Endometrial microvascular endothelial cells (primary cell): ENCODE results near the gene LITAFD. TPM values are rescaled to one million over a fixed set of nuclear protein-coding genes. Genes with fewer than 3 reads are reported as not detected.
"Not testable (repeated sequence)": the region's sequence is repeated elsewhere in the genome, so short reads cannot be mapped to it uniquely, and the experiment has no call there.

ENCODE experiments used
- in situ Hi-C: cut with HindIII; loops from 2 replicates; pipeline ENCODE4 v1.10.0; 2017; ENCODE audit warnings: low sequenced_read_pairs, low pct_unique_long_range_greater_than_20kb; ENCODE audit errors: inconsistent ontology term
- total RNA-seq: library from RNA; depleted of rRNA; stranded (reverse); fragments of >200 nt; gene quantifications from one replicate; pipeline ENCODE4 v1.2.3, GENCODE V29; 2015; ENCODE audit errors: inconsistent ontology term

Gene LITAFD
- total RNA-seq, 1 donor from 2014 or later = not detected

DNA sequence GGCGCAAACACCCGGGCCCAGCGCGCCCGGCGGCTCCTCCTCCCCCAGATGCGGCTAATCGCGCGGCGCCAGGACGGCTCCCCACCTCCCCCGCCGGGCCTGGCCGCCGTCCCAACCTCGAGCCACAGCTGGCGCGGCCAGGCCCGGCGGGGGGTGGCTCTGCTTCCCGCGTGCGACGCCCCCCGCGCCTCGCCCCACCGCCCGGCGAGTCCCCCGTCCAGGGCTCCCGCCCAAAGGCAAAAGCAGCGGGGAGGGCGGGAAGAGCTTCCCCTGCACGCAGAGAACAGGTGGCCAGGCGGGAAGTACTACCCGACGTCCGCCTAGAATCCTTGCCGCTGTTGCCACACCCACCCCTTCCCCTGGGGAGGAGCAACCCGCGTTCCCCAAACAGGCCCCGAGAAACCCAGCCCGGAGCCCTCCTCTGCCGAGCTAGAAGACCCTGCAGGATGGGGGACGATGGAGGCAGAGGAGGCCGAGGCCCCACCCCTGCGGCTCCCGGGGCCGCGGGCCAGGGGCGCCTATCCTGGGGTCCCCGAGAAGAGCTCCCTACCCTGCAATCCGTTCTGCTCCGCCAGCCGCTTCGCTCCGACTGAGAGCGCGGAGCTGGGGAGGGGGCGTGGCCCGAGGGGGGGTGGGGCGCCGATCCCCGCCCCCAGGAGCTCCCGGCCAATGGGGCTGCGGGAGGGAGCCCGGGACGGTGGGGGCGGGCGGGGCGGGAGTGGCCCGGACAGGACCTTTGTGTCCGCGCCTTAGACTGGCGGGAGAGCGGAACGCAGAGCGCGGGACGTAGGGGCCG is 13.5 kb upstream of the LITAFD start, which contains the start of gene CARHSP1:
Gene CARHSP1, minus strand, starts transcription at position 591 of the 796 bp plus-strand sequence. CDS start 9,678 bp downstream, outside the sequence.
- in situ Hi-C loops = no loop called here

DNA sequence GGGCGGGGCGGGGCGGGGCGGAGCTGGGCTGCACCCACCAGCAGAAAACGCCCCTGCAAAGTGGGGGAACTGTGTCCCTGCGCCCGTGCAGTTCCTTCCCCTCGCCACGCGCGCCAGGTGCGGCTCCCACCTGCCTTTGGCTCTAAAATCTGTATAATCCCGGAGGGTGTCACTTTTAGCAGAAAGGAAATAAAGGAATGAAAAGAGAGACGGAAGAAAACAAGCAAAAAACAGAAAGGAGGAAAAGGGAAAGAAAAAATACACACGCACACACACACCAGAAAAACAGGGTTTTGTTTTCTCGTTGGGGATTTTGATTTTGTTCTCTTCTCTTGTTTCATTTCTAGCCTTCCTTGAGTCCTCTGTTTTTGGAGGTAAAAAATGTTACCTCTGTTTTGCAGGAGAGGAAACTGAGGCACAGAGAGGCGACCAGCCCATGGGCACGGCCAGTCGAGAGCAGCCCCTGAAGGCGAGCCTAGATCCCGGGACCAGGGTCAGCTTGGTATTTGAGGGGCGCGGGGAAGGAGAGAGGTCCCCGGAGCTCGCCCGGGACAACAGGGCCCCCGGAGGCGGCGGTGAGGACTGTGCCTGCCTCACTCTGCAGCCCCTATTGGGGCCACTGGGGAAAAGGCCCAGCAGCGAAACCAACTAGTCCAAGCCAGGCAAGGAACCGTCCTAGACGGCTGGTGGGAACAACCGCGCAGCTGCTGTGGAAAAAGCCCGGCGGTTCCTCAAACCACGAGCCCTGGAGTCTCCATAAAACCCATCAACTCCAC is 12.8 kb upstream of the LITAFD start:
- in situ Hi-C loops = no loop called here

DNA sequence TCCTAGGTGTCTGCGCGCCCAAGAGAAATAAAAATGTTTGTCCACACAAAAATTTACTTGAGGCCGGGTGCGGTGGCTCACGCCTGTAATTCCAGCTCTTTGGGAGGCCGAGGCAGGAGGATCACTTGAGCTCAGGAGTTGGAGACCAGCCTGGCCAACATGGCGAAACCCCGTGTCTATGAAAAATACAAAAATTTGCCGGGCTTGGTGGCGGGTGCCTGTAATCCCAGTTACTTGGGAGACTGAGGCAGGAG is 12.2 kb upstream of the LITAFD start:
- in situ Hi-C loops = not testable (repeated sequence)

DNA sequence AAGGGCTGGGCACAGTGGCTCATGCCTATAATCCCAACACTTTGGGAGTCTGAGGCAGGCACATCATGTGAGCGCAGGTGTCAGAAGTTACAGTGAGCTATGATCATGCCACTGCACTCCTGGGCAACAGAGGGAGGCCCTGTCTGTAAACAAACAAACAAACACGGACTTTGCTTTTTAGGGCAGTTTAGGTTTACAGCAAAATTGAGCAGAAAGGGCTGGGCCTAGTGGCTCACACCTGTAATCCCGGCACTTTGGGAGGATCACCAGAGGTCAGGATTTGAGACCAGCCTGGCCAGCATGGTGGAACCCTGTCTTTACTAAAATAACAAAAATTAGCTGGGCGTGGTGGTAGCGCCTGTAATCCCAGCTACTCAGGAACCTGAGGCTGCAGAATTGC is 10.1 kb upstream of the LITAFD start:
- in situ Hi-C loops = no loop called here

DNA sequence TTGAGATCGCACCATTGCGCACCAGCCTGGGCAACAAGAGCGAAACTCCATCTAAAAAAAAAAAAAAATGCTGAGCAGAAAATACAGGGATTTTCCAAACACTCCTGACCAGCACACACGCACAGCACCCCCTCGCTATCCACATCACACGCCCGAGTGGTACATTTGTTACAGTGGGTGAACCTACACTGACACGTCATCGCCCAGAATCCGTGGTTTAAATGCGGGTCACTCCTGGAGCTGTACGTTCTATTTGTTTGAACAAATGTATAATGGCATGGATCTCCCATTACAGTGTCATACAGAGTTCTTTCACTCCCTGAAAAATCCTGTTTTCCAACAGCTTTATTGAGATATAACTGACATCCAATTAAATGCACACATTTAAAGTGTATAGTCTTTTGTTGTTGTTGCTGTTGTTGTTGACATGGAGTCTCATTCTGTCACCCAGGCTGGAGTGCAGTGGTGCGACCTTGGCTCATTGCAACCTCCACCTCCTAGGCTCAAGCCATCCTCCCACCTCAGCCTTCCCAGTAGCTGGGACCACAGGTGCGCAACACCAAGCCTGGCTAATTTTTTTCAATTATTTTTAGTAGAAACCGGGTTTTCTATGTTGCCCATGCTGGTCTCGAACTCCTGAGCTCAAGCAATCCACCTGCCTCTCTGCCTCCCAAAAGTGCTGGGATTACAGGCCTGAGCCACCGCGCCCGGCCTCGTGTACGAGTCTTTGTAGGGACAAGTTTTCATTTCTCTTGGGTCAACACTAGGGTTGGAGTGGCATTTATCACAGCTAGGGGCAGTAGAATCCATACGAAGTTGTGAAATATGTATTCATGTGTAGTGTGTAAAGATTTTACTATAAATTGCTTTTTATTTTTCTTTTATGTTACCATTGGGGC is 8.9 kb upstream of the LITAFD start:
- in situ Hi-C loops = no loop called here

DNA sequence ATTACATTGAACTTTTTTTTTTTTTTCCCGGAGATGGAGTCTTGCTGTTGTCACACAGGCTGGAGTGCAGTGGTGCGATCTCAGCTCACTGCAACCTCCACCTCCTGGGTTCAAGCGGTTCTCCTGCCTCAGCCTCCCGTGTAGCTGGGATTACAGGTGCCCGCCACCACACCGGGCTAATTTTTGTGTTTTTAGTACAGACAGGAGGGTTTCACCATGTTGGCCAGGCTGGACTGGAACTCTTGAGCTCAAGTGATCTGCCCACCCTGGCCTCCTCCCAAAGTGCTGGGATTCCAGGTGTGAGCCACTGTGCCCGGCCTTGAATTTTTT is 8.3 kb upstream of the LITAFD start:
- in situ Hi-C loops = not testable (repeated sequence)

DNA sequence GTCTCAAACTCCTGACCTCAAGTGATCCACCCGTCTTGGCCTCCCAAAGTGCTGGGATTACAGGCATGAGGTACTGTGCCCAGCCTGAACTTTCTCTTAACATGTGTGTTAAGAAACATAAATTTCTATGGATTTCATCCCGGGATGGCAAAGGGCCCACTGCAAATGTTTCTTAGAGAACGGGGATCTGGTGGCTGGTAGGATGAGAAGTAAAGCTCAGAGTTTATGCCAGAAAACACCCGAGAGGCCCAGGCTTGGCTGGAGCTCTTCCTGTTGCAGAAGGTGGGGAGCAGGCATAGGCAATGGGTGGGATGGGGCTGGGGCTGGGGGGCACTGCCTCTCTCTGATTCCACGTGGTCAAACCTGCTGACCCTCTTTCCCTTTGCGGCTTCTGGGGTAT is 7.8 kb upstream of the LITAFD start:
- in situ Hi-C loops = no loop called here

DNA sequence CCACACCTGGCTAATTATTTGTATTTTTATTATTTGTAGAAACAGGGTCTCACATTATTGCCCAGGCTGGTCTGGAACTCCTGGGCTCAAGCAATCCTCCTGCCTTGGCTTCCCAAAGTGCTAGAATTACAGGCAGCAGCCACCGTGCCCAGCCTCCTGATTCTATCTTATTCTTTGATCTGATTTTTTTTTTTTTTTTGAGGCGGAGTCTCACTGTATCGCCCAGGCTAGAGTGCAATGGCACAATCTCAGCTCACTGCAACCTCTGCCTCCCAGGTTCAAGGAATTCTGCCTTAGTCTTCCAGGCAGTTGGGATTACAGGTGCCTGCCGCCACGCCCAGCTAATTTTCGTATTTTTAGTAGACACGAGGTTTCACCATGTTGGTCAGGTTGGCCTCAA is 6.8 kb upstream of the LITAFD start:
- in situ Hi-C loops = not testable (repeated sequence)

DNA sequence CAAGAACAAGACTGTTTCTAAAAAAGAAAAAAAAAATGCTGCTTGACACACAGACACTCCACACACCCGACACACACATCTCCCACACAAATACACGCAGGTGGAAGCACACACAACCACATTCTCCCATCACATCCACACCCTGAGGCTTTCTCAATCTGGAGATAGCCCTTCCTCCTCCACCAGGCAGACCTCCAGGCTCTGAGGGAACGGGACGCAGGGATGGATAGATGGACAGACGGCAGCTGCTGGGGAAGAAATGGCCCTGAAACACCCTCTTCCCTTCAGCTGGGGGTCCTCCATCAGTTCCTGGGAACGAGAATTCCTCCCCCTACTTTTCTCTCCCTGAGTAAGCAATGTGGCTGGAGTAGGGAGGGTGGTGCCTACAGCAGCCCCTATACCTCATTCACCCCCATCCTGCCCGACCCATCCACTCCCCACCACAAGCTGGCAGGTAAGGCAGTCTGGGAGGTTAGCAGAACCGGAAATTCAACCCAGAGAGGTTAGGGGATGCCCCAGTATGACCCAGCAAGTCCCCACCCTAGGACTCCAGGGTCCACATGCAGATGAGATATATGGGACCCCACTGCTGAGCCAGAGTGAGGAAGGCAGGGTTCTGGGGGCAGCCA is 4.1 kb upstream of the LITAFD start:
- in situ Hi-C loops = no loop called here

DNA sequence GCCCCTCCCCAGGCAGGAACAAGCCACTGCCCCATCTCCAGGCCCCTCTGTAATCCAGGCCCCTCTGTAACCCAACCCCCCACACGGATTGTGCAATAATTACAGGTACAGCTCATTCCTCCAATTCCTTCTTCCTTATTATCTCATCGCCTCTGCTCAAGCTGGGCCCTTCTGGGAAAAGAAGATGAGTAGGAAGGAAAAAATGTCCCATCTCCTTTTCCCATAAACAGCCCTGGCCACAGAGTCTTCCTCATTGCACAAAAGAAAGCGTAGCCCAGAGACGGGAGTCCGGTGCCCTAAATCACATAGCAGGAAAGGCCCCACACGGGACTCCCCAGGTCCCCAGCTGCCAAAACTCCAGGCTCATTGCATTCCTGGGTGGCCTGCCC is 3.6 kb upstream of the LITAFD start:
- in situ Hi-C loops = no loop called here

DNA sequence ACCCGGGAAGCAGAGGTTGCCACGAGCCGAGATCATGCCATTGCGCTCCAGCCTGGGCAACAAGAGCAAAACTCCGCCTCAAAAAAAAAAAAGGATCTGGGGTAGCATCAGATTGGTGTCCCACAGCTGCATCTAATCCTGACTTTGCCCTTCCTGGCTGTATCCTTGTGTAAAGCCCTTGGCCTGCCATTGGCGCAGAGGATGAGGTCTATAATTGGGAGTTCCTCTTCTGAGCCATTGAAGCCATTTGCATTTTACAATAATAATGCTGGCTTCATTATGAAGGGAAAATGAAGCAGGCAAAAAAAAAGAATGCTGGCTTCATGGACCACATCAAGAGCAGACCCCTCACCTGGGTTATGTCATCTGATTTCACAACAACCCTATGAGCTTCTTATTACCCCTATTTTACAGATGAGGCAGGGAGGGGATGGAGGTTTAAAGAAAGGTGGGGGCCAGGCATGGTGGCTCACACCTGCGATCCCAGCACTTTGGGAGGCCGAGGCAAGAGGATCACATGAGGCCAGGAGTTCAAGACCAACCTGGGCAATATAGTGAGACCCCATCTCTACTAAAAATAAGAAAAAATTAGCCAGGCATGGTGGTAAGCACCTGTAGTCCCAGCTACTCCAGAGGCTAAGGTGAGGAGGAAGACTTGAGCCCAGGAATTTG is 1.2 kb upstream of the LITAFD start:
- in situ Hi-C loops = no loop called here

DNA sequence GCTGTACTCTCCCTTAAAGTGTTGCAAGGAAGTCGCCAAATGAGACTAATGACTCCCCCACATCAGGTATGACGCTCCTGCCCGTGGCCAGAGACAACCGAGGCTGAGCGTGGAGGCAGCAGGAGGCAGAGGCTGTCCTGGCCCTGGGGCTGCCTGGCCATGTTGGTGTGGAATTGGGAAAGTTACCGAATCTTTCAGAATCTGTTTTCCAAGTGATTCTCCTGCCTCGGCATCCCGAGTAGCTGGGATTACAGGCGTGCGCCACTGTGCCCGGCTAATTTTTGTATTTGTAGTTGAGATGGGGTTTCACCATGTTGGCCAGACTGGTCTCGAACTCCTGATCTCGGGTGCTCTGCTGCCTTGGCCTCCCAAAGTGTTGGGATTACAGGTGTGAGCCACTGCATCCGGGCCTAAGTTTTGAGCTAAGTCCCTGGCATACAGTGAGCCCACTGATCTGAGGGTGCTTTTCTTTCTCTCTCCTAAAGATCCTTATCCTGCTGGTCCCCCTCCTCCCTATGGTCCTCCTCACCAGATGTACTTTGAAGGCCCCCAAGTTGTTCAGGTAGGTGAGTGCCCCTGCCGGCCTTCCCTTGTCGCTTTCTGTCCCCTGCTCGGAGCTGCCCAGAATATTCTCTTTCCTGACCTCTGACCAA is 700 bp downstream of the LITAFD start:
- in situ Hi-C loops = no loop called here

DNA sequence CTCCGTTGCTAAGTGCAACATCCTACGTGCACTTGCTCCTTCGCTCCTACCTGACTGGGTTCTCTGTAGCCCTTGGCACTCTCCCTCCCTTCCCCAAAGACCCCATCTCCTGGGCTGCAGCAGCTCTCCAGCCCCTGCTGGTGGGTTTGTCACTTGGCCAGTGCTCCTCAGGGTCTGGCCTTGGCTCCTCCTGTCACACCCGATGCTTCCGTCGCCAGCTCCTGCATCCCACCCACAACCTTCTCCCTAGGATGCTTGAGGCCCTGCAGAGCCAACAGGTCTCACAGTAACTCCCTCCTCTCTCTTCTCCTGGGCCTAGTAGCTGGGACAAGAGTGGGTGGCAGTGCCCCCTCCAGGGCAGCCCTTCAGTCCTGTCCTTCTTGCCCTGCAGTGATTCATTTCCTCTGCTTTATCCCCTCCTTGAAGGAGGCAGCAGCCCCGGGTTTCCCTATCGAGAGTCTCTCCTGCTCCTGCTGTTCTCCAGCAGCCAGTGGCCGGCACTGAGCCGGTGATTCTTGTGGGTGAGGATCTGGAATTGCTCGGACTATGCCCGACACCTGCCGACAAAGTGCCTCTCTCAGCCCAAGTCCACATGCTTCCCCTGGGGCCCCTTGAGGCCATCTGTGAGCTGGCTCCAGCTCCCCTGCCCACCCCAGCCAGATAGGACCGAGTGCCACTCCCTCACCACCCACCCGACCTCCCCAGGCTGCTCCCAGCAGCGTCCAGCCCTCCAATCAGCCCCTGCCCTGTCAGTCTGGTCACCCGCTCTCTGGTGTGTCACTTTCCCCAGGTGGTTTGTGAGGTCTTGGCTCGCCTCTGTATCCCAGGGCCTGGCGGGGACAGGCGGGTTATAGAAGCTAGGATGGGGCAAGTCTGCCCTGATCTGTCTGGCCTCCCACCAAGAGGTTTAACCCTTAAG is 3.8 kb downstream of the LITAFD start:
- in situ Hi-C loops = no loop called here

DNA sequence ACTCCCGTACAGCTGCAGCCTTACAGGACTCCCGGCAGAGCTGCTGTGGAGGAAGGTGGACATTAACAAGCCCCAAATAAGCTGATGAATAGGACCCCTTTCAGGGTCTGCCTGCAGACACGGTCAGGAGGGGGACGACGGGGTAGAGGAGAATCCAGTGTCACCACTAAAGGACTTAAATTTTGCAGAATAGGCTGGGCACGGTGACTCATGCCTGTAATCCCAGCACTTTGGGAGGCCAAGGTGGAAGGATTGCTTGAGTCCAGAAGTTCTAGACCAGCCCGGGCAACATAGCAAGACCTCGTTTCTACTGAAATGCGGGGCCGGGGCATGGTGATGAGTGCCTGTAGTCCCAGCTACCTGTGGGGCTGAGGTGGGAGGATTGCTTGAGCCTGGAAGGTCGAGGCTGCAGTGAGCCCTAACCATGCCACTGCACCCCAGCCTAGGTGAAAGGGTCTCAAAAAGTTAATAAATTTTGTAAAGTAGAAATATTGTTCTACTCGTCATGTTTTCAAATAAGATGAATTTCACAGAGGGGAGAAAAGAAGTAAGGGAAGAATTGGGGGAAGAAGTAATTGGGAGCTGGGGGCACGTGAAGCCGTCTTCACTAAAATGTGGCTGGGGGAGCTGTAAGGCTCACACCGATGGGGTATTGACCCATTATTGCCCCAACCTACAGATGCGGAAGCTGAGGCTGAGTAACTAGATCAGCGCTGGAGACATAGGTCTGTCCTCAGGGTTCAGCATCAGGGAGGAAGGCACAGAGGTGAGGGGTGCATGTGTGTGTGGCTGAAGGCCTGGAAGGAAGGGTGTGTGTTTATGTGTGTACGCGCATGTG is 4.7 kb downstream of the LITAFD start:
- in situ Hi-C loops = no loop called here

DNA sequence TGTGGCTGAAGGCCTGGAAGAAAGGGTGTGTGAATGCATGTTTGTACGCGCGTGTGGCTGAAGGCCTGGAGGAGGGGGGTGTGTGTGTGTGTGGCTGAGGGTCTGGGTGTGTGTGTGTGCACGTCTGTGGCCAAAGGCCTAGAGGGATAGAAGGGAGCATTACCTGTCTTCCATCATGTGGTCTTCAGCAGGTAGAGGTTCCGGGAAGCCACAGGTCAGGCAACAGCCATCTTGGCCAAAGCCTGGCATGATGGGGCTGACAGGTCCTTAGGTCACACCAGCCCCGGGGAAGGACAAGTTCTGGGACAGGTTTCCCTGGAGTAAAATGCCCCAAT is 5.2 kb downstream of the LITAFD start:
- in situ Hi-C loops = no loop called here

DNA sequence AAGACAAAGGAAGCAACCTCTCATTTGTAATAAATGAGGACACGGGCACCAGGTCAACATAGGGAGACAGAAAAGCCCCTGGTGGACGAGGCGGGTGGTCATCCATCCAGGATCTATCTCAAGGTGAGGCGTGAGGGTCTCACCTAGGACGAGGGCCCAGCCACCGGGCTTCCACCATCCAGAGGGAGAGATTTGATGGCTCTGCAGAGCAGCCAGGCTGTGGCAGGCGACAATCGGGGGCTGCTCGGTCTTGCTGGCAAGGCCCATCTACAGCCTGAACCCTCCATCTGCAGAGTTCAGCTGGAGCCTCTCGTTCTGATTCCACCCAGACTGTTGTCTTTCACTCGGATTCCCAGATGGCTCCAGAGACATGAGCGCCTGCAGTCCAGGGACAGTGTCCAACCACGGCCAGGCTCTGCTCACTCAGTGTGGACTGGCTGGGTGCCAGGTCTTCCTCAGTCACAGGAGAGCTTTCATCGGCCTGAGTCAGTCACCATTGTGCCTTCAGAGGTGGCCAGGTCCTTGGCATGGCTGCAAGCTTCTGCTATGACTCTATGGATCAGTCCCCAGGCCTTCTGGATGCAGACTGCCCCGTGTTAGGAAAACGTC is 5.9 kb downstream of the LITAFD start:
- in situ Hi-C loops = no loop called here
